ENCODE results near the gene IFIT1. TPM values are rescaled to one million over a fixed set of nuclear protein-coding genes. Genes with fewer than 3 reads are reported as not detected.
A peak's percentile ranks its signal among the peaks of the same experiment; 100 is the strongest.

Gene IFIT1
- total and polyA plus RNA-seq, 2 experiments from 2014 or later = 1.5 to 3.9 TPM

DNA sequence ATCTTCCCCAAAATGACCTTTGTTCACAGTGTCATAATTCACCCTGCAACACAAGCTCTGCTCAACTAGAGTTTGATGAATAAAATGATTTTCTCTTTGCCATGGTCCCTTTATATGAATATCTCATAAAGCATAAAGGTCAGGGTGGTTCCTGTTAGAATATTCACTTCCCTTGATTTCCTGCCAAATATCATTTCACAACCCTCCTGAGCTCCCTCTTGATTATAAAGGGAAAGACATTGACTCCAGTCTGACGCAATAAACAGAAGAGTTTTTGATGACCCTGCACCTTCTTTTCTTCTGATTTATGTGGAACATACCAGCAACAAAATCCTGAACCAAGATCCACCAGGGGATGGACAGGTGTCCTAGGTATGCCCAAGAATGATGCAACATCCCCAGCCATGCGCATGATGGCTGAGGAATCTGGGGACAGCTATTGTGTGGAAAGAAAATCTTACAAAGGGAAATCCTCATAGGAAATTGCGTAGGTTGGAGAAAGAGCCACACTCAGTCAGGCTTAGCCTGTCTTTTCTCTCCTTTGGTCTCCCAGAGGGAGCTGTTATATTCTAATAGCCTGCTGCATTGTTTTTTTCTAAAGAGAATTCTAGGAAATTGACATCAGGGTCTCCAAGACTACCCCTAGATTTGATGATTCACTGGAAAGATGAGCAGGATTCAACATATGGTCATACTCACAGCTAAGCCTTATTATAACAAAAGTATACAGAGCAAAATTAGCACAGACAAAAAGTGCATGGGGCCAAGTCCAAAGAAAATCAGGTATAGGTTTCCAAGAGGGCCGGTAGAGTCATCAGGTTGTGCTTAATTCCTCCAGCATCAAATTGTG is 45.8 kb upstream of the IFIT1 start:
- Histone ChIP-seq H3K79me2 (replicated peaks; ENCODE audit: insufficient read depth) (no peaks in the 10 kb centered on the region), H3K4me1 (ENCODE audit: insufficient read depth) (peaks cover 57% of the 10 kb centered on the region), H3F3A (replicated peaks; ENCODE audit: low read depth) (no peaks in the 10 kb centered on the region), H4K20me1 (replicated peaks; ENCODE audit: insufficient read depth) (no peaks in the 10 kb centered on the region), H3K27me3 (ENCODE audit: insufficient read depth) (no peaks in the 10 kb centered on the region), H3K9me2 (ENCODE audit: insufficient read depth) (no peaks in the 10 kb centered on the region; the same call in 1 of the 2 replicates), H3K4me3 (no peak overlapping the region), H3K36me3 (ENCODE audit: insufficient read depth) (no peaks in the 10 kb centered on the region), H3K4me2 (peak overlapping the region; percentile 24; the same call in 1 of the 2 replicates), H3K27ac (ENCODE audit: low read depth) (peak overlapping the region; percentile 73; the same call in 1 of the 2 replicates), H2AFZ (no peak overlapping the region)
- Mint-ChIP-seq H3K4me1 (peaks cover 71% of the 10 kb centered on the region), H3K9me3 (no peaks in the 10 kb centered on the region), H3K4me3 (no peak overlapping the region), H3K27ac (peak overlapping the region; percentile 96), H3K36me3 (ENCODE audit: low read depth) (no peaks in the 10 kb centered on the region), H3K27me3 (ENCODE audit: insufficient read depth, low read depth, poor library complexity) (no peaks in the 10 kb centered on the region)
- ATAC-seq = peak; percentile 68
- TF ChIP-seq ZNF331 (CRISPR knock-in tag; IDR thresholded peaks at IDR 0.05; ENCODE audit: low read depth) (no peak), STAT1 (IDR thresholded peaks at IDR 0.05; ENCODE audit: unreplicated experiment) (no peak), EZH2phosphoT487 (IDR thresholded peaks at IDR 0.05; ENCODE audit: unreplicated experiment) (no peak), JUNB (IDR thresholded peaks at IDR 0.05; ENCODE audit: unreplicated experiment) (no peak), CREB1 (CRISPR knock-in tag; IDR thresholded peaks at IDR 0.05; ENCODE audit: low read depth) (no peak; the same call in 1 of the 2 replicates), ZNF114 (CRISPR knock-in tag; IDR thresholded peaks at IDR 0.05) (no peak), NANOG (IDR thresholded peaks at IDR 0.05; ENCODE audit: borderline replicate concordance) (no peak), EZH2 (IDR thresholded peaks at IDR 0.05; ENCODE audit: low read depth, unreplicated experiment) (no peak), POLR2AphosphoS5 (IDR thresholded peaks at IDR 0.05; ENCODE audit: low read depth) (no peak)
- TF ChIP-seq, protein P1, sequence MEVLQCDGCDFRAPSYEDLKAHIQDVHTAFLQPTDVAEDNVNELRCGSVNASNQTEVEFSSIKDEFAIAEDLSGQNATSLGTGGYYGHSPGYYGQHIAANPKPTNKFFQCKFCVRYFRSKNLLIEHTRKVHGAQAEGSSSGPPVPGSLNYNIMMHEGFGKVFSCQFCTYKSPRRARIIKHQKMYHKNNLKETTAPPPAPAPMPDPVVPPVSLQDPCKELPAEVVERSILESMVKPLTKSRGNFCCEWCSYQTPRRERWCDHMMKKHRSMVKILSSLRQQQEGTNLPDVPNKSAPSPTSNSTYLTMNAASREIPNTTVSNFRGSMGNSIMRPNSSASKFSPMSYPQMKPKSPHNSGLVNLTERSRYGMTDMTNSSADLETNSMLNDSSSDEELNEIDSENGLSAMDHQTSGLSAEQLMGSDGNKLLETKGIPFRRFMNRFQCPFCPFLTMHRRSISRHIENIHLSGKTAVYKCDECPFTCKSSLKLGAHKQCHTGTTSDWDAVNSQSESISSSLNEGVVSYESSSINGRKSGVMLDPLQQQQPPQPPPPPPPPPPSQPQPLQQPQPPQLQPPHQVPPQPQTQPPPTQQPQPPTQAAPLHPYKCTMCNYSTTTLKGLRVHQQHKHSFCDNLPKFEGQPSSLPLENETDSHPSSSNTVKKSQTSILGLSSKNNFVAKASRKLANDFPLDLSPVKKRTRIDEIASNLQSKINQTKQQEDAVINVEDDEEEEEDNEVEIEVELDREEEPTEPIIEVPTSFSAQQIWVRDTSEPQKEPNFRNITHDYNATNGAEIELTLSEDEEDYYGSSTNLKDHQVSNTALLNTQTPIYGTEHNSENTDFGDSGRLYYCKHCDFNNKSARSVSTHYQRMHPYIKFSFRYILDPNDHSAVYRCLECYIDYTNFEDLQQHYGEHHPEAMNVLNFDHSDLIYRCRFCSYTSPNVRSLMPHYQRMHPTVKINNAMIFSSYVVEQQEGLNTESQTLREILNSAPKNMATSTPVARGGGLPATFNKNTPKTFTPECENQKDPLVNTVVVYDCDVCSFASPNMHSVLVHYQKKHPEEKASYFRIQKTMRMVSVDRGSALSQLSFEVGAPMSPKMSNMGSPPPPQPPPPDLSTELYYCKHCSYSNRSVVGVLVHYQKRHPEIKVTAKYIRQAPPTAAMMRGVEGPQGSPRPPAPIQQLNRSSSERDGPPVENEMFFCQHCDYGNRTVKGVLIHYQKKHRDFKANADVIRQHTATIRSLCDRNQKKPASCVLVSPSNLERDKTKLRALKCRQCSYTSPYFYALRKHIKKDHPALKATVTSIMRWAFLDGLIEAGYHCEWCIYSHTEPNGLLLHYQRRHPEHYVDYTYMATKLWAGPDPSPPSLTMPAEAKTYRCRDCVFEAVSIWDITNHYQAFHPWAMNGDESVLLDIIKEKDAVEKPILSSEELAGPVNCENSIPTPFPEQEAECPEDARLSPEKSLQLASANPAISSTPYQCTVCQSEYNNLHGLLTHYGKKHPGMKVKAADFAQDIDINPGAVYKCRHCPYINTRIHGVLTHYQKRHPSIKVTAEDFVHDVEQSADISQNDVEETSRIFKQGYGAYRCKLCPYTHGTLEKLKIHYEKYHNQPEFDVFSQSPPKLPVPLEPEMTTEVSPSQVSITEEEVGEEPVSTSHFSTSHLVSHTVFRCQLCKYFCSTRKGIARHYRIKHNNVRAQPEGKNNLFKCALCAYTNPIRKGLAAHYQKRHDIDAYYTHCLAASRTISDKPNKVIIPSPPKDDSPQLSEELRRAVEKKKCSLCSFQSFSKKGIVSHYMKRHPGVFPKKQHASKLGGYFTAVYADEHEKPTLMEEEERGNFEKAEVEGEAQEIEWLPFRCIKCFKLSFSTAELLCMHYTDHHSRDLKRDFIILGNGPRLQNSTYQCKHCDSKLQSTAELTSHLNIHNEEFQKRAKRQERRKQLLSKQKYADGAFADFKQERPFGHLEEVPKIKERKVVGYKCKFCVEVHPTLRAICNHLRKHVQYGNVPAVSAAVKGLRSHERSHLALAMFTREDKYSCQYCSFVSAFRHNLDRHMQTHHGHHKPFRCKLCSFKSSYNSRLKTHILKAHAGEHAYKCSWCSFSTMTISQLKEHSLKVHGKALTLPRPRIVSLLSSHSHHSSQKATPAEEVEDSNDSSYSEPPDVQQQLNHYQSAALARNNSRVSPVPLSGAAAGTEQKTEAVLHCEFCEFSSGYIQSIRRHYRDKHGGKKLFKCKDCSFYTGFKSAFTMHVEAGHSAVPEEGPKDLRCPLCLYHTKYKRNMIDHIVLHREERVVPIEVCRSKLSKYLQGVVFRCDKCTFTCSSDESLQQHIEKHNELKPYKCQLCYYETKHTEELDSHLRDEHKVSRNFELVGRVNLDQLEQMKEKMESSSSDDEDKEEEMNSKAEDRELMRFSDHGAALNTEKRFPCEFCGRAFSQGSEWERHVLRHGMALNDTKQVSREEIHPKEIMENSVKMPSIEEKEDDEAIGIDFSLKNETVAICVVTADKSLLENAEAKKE (CRISPR knock-in tag; IDR thresholded peaks at IDR 0.05) = no peak
- TF ChIP-seq, protein P2, sequence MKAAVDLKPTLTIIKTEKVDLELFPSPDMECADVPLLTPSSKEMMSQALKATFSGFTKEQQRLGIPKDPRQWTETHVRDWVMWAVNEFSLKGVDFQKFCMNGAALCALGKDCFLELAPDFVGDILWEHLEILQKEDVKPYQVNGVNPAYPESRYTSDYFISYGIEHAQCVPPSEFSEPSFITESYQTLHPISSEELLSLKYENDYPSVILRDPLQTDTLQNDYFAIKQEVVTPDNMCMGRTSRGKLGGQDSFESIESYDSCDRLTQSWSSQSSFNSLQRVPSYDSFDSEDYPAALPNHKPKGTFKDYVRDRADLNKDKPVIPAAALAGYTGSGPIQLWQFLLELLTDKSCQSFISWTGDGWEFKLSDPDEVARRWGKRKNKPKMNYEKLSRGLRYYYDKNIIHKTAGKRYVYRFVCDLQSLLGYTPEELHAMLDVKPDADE (IDR thresholded peaks at IDR 0.05) = no peak; the same call in 1 of the 2 replicates
- TF ChIP-seq, protein P3, sequence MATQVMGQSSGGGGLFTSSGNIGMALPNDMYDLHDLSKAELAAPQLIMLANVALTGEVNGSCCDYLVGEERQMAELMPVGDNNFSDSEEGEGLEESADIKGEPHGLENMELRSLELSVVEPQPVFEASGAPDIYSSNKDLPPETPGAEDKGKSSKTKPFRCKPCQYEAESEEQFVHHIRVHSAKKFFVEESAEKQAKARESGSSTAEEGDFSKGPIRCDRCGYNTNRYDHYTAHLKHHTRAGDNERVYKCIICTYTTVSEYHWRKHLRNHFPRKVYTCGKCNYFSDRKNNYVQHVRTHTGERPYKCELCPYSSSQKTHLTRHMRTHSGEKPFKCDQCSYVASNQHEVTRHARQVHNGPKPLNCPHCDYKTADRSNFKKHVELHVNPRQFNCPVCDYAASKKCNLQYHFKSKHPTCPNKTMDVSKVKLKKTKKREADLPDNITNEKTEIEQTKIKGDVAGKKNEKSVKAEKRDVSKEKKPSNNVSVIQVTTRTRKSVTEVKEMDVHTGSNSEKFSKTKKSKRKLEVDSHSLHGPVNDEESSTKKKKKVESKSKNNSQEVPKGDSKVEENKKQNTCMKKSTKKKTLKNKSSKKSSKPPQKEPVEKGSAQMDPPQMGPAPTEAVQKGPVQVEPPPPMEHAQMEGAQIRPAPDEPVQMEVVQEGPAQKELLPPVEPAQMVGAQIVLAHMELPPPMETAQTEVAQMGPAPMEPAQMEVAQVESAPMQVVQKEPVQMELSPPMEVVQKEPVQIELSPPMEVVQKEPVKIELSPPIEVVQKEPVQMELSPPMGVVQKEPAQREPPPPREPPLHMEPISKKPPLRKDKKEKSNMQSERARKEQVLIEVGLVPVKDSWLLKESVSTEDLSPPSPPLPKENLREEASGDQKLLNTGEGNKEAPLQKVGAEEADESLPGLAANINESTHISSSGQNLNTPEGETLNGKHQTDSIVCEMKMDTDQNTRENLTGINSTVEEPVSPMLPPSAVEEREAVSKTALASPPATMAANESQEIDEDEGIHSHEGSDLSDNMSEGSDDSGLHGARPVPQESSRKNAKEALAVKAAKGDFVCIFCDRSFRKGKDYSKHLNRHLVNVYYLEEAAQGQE (IDR thresholded peaks at IDR 0.05; ENCODE audit: unreplicated experiment) = no peak
- TF ChIP-seq, protein P4, sequence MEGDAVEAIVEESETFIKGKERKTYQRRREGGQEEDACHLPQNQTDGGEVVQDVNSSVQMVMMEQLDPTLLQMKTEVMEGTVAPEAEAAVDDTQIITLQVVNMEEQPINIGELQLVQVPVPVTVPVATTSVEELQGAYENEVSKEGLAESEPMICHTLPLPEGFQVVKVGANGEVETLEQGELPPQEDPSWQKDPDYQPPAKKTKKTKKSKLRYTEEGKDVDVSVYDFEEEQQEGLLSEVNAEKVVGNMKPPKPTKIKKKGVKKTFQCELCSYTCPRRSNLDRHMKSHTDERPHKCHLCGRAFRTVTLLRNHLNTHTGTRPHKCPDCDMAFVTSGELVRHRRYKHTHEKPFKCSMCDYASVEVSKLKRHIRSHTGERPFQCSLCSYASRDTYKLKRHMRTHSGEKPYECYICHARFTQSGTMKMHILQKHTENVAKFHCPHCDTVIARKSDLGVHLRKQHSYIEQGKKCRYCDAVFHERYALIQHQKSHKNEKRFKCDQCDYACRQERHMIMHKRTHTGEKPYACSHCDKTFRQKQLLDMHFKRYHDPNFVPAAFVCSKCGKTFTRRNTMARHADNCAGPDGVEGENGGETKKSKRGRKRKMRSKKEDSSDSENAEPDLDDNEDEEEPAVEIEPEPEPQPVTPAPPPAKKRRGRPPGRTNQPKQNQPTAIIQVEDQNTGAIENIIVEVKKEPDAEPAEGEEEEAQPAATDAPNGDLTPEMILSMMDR (conservative IDR thresholded peaks at IDR 0.05; ENCODE audit: low read depth in 2 of 2) = no peak
- DNase-seq (ENCODE audit: low spot score) = peak; percentile 65
